CD4-positive, alpha-beta T cell treated with Interleukin-21 for 1 hour (primary cell): ENCODE data around the gene PRPS1L1.
A peak's percentile ranks its signal among the peaks of the same experiment; 100 is the strongest.

Experiments
- DNase-seq: peaks from one replicate; pipeline ENCODE4 v3.0.0-alpha.2; 2020

PRPS1L1 gene

DNA sequence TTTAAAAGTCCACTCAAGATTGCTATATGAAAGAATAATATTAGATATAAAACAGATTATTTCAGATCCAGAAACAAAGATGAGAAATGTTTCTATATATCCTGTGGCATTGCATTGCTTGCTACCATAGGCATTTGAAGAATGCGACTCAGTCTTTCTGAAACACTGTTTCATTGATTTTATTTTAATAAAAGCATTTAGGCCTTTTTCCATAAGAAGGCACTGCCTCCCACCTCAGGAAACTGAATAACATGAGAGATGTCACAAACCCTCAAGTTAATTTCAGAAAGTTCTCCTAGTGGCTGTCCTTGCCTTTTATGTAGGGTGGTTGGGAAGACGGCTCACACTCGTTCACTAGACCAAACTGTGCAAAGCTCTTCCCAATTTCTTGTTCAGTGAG, 23.3 kb downstream of the PRPS1L1 start:
- DNase-seq: no peak

DNA sequence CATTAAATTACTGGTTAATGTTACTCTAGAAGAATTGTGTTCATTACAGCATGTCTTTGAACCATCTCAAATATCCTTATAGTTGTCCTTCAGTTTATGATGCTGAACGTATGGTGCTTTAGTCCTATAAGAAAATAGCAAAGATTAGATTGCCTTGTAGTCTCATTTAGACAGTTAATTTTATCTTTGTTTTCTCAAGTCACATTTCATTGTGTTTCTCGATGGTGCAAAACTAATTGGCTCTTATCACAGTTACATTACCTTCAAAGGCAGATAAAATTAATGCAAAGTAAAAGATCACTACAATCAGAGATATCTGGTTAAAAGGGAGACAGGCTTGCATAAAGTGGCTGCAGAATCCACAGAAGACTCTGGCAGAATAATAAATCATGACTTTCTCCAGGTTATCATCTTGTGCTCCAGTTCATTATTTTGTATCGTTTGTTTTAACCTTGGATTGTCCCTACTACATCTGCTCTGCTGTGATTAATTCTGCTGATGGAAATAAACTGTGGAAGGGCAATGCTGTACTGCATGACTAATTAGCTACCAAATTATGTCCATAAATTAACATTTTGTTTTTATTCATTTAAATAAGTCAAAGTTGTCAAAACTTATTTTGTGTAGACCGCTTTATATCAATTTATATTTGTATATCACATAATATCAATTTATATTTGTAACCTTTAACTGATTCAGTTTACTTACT, 24.2 kb downstream of the PRPS1L1 start:
- DNase-seq: no peak

- no peak for DNase-seq
Measured at GRCh38 chr7:17998692-17999091, 29.0 kb downstream of the PRPS1L1 start.

- no peak for DNase-seq
Measured at GRCh38 chr7:17996442-17997223, 31.0 kb downstream of the PRPS1L1 start.

DNA sequence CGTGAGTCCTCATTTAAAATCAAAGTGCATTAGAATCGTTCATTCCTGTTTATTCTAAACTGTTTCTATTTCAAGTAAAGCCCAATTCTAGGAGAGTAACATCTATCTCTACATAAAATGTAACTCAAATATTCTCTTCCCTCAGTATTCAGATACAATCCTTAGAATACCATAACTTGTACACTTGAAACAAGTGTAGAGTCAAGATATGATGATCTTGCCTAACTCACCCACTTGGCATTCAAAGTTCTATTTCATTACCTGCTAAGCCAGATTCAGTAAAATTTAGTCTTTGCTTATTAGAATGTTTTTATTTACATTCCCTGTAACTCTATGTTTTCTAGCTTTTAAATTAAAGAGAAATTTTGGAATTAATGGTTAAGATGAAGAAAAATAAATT, 31.6 kb downstream of the PRPS1L1 start:
- DNase-seq: no peak

DNA sequence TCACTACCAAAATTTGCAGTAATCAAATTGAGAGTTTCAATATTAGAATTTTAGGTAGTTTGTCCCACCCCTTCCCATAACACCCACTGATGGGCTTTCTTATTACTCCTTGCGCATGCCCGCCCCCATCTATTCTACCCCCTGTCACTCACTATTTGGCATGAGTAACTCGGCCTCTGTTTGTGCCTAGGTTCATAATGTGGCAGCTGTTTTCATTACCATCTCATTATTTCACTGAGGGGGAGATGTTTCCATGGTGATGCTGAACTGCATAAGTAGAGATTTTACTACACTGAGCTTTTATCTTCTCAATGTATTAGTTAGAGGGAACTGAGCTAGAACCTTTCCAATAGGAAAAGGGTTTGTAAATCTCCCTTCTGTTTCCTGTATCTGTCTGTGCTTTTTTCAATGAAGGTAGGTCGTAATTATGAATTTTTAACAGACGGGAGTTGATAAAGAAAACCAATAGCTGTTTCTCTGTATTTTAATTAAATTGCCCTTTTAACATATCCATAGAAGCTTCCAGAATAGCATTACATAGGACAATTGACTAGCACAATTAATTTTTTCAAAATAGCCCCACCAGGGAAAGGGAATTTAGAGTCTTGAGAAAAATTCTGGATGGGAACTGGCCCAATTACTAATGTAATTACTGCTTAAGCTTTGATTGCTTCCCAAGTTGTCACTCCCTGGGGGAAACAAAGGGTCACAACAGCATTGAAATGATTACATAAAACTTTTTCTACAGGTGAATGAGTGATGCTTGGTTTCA, 33.4 kb downstream of the PRPS1L1 start:
- DNase-seq: no peak

- DNase-seq: peak; percentile 6
Measured at GRCh38 chr7:17991866-17992648, 35.6 kb downstream of the PRPS1L1 start.

DNA sequence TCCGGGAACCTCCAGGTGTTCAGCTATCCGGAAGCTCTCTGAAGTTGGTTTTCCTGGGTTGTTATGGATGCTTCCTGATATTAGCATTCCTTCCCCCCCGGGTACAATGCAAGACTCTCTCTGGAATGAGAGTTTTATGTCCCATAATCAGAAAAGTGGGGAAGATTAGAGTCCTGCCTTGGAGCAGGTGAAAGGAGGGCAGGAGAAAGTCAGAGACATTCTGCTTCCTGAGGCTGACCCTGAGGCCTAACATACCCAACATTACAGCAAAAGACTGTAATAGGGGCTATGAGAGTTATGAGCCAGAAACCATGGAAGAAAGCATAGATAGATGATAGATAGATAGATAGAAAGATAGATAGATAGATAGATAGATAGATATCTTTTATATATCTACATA, 36.9 kb downstream of the PRPS1L1 start:
- DNase-seq: no peak

- DNase-seq: no peak
Measured at GRCh38 chr7:17989546-17989945, 38.1 kb downstream of the PRPS1L1 start.

DNA sequence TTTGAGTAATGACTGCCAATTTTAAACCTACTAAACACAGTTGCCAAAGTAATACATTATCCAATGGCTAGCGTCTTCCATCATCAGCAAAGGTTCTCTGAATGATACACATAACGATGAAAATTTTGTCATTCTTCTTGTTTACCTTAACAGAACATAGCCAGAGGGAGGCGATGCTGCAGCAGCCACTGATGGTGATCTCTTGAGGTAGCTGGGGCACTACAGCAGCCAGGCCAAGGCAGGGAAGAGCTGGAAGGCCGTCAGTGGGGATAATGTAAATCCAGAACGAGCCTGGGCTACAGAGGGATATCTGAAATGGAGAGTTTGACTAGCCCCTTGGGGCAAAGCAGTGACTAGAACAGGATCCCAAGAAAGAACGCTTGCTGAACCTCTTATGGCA, 38.8 kb downstream of the PRPS1L1 start:
- DNase-seq: no peak

DNA sequence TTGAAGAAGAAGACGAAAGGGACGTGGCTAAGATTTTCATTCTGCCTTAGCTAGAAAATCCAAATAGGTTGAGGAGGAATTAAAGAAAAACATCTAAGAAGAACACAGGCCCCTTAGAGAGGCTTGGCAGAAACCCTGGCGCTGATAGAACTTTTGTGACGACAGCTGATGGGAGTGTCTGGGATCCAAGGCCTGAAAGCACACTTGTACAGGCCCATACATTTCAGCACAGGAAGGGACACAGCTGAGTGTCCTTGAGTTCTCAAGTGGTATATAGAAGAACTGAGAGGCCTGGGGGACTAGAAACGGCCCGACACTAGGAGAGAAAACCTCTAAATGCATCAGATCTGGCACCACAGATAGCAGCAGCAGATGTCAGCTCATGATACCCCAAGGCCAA, 39.5 kb downstream of the PRPS1L1 start:
- DNase-seq: no peak

DNA sequence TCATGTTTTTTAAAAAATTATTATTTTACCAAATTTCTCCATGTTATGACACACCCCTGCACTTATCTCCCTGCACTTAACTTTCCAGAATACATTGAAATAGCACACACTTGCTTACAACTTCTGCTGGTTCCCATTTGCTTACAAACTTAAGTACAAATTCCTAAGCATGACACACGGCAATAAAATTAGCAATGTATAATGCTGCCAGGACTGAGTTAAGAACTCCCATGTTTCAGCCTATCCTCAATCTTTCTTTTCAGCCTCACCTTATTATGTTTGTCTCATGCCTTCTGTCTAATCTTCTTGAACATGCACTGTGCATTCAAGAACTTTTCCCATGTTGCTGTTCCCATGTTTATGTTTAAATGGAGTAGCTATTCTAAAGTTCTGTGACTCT, 40.8 kb downstream of the PRPS1L1 start:
- DNase-seq: no peak

DNA sequence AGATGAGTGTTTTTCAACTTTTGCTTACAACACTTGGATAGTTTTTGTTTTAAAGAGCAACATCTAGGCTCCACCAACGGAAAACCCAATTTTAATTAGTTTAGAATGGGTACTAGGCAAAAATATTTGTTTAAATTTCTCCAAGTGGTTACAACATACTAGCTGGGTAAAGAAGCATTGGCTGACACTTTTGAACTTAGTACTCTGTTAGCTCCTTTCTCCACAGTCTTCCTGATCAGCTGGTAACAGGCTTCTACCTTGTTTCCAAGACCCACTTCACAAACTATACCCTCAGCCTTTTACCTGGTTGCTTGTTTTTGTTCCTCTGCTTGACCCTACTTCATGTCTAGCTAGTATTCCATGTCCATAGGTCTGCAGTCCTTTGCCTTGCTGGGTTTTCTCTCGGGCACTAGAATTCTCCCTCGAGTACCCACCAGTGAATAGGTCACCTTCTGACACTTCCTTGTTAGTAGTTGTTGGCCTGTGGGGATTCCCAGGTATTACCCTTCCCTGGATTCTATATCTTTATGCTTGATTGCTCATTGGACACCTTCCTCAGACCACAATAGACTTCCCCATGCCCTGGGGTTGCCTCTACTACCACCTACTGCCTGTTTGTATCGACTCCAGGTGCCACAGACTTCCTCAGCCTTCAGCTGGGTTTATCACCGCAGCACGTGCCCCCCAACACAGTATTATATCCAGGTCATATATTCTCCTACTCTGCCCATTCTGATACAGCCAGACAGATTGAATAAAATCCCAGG, 42.0 kb downstream of the PRPS1L1 start:
- no peak for DNase-seq

- no peak for DNase-seq
Measured at GRCh38 chr7:17984288-17984687, 43.4 kb downstream of the PRPS1L1 start.

DNA sequence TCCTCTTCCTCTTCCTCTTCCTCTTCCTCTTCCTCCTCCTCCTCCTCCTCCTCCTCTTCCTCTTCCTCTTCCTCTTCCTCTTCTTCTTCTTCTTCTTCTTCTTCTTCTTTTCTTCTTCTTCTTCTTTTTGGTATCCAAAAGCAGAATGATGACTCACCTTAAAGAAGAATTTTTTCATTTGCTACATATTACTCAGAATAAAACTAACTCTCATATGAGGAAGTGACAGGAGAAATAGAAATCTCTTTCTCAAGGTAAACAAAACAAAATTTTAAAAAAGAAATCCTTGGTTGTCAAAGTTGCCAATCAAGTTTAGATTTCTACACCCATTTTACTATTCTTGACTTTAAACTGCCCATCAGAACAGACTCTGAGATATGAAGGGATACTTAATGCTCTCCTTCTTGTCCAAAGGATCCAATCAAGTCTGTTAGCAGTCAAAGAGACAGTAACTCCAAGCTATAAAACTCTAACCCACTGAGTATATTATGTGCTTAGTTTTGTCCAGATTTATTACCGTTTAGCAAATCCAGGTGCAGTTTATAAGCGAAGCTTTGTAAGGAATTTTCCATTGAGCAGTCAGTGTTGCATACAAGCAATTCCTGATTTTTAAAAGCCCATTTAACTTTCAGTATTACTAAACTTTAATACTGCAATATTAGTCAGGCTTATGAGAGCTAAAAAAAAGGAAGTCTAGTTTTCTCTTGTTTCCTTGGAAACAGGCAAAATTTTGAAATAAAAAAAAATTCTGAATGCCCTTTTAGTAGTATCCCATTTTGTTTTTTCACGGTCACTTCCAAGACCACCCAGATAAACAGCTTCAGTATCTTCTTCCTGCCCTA, 44.2 kb downstream of the PRPS1L1 start:
- DNase-seq: no peak

DNA sequence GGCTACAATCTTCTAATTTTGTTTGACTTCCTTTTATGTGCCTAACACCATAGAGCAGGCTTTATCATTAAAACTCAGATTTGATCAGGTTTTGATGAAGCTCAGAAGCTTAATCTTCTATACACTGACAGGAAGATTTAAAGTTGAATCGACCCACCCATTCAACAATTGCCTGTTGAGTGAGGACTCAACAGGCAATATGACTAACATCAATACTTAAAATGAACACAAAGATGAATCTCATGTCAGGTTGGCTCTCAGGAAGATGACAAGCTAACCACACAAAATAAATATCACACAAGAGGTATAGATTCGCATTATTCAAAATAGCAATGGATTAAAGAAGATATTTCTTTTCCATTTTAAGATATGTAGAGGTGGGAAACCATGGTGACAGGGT, 50.7 kb downstream of the PRPS1L1 start:
- DNase-seq: no peak
